H1 (cell line): Measurements from ENCODE around the gene PIK3R6.

ENCODE experiments used
- ATF2 ChIP-seq: IDR thresholded peaks from 2 replicates; pipeline ENCODE4 v1.6.1; 2012; ENCODE audit warnings: low read length, inconsistent platforms
- CBX5 ChIP-seq: fragments of 300-800, 300-1000 bp; sonication (generic); IDR thresholded peaks from 2 replicates; pipeline ENCODE4 v1.7.1; 2016; ENCODE audit warnings: antibody characterized with exemption, low read length, low read depth
- CTCF ChIP-seq, 3 experiments: IDR thresholded peaks; 1 replicate in 2 of 3; 2 replicates in 1 of 3; pipeline versions ENCODE4 v1.5.1 to v1.6.1; 2011; ENCODE audit warnings: low read length in 3 of 3, mild to moderate bottlenecking in 3 of 3, inconsistent platforms in 2 of 3, low read depth in 1 of 3, moderate library complexity in 1 of 3; ENCODE audit not compliant: insufficient read depth in 1 of 3; ENCODE audit errors: control extremely low read depth in 1 of 3
- POLR2A ChIP-seq, 2 experiments: IDR thresholded peaks; 1 replicate in 1 of 2; 2 replicates in 1 of 2; pipeline ENCODE4 v1.6.1; 2011; ENCODE audit warnings: low read depth in 2 of 2, low read length in 2 of 2, mild to moderate bottlenecking in 2 of 2; ENCODE audit errors: control extremely low read depth in 1 of 2
- RAD21 ChIP-seq, 2 experiments: IDR thresholded peaks in 1 of 2; conservative IDR thresholded peaks in 1 of 2; 2 replicates each; pipeline ENCODE4 v1.6.1; 2011; ENCODE audit warnings: low read depth in 2 of 2, low read length in 2 of 2, improper control_type of control experiment in 1 of 2, inconsistent platforms in 1 of 2, mild to moderate bottlenecking in 1 of 2, moderate library complexity in 1 of 2
- RBBP5 ChIP-seq: IDR thresholded peaks from 2 replicates; pipeline ENCODE4 v1.7.1; 2012; ENCODE audit warnings: low read depth, mild to moderate bottlenecking, inconsistent platforms, low read length, moderate library complexity, borderline replicate concordance
- TCF12 ChIP-seq: IDR thresholded peaks from 2 replicates; pipeline ENCODE4 v1.6.1; 2011; ENCODE audit warnings: low read depth, mild to moderate bottlenecking, low read length
- TEAD4 ChIP-seq: IDR thresholded peaks from 2 replicates; pipeline ENCODE4 v1.6.1; 2012; ENCODE audit warnings: low read depth, low read length, inconsistent platforms, mixed read lengths
- ZNF274 ChIP-seq: IDR thresholded peaks from 2 replicates; pipeline ENCODE4 v1.7.0; 2012; ENCODE audit warnings: low read length, borderline replicate concordance; ENCODE audit errors: extremely low read depth

DNA sequence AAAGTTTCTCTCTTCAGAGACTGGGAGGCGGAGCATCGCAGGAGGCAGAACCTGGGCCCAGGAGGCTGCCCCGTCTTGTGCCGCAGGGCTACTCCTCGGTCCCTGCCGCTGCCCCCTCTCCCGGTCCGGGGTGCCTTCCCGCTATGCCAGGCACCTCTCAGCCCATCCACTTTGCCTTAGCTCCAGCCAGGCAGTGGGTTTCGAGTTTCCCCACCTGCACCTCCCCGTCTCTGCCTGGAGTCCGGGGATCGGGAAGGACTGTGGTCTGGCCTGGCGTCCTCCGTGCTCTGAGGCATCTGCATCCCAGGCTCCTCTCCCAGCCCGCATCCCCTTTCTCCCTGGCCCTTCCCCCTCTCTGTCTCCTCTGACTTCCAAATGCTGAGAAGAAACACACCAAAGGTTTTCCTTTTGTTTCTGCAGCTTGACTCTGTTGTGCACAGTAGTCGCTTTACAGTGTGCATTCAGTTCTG lies 26.8 kb upstream of the PIK3R6 start:
- TF ChIP-seq CTCF (IDR thresholded peaks at IDR 0.05; ENCODE audit: control extremely low read depth in 1 of 3, insufficient read depth in 1 of 3, low read depth in 1 of 3, low read length in 3 of 3) (no peak), POLR2A (IDR thresholded peaks at IDR 0.05; ENCODE audit: control extremely low read depth in 1 of 2, low read depth in 2 of 2, low read length in 2 of 2) (no peak), ATF2 (no peak), RBBP5 (no peak), CBX5 (no peak), ZNF274 (no peak), TEAD4 (no peak), RAD21 (IDR thresholded peaks at IDR 0.05 in 1 of 2, conservative IDR thresholded peaks at IDR 0.05 in 1 of 2; ENCODE audit: low read depth in 2 of 2, low read length in 2 of 2) (no peak), TCF12 (no peak)
